LNCaP clone FGC (cell line): Measurements from ENCODE around the gene AP2A2.

Experiments used
- DNase-seq: peaks from one replicate; pipeline ENCODE4 v3.0.0-alpha.2; 2011; ENCODE audit warnings: low read depth
- H3K4me3 ChIP-seq: 2 replicates; pipeline ENCODE4 v1.5.1; 2011; ENCODE audit warnings: mild to moderate bottlenecking, low read depth, low read length, control low read depth
- TF ChIP-seq, protein P1 (sequence below): IDR thresholded peaks from 2 replicates; pipeline ENCODE4 v1.5.1; 2012; ENCODE audit warnings: mild to moderate bottlenecking; ENCODE audit not compliant: control insufficient read depth, insufficient read depth; ENCODE audit errors: extremely low read depth

AP2A2 gene

DNA sequence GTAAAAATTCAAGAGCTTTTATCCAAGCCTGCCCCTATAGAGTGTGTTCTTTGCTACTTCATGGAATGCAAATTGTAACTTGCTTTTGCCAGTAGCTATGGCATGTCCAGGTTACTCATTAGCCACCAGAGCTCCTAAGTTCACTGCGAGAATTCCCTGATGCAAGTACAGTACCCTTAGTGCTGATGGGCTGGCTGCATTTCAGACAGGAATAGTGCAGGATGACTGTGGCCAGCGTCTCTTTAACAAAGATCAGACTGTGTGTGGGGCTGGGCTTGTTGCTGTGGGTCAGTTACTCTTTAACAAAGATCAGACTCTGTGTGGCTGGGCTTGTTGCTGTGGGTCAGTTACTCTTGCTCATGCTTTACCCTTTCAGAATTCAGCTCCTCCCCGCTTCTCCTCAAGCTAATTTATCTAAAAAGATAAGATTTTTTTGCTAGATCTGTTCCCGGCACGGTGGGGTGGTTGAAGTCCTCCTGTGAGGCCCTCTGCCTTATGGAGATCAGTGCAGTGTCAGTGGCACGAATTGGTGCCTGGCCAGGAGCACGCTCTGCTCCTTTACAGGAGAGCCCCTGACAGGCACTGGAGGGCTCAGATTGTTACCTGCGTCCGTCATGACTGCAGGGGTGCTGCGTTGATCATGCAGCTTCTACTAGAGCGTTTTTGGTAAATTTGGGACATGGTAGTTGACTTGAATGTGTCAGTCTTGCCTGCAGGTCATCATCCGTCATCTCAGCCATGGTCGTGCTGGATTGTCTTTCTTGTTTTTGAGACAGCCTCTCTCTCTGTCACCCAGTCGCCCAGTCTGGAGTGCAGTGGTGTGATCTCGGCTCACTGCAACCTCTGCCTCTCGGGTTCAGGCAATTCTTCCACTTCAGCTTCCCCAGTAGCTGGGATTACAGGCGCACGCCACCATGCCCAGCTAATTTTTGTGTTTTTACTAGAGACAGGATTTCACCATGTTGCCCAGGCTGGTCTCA lies 27.0 kb downstream of the AP2A2 start:
- TF ChIP-seq, protein P1, sequence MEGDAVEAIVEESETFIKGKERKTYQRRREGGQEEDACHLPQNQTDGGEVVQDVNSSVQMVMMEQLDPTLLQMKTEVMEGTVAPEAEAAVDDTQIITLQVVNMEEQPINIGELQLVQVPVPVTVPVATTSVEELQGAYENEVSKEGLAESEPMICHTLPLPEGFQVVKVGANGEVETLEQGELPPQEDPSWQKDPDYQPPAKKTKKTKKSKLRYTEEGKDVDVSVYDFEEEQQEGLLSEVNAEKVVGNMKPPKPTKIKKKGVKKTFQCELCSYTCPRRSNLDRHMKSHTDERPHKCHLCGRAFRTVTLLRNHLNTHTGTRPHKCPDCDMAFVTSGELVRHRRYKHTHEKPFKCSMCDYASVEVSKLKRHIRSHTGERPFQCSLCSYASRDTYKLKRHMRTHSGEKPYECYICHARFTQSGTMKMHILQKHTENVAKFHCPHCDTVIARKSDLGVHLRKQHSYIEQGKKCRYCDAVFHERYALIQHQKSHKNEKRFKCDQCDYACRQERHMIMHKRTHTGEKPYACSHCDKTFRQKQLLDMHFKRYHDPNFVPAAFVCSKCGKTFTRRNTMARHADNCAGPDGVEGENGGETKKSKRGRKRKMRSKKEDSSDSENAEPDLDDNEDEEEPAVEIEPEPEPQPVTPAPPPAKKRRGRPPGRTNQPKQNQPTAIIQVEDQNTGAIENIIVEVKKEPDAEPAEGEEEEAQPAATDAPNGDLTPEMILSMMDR: no peak
- no peak overlapping the region for H3K4me3 ChIP-seq
- no peak for DNase-seq

DNA sequence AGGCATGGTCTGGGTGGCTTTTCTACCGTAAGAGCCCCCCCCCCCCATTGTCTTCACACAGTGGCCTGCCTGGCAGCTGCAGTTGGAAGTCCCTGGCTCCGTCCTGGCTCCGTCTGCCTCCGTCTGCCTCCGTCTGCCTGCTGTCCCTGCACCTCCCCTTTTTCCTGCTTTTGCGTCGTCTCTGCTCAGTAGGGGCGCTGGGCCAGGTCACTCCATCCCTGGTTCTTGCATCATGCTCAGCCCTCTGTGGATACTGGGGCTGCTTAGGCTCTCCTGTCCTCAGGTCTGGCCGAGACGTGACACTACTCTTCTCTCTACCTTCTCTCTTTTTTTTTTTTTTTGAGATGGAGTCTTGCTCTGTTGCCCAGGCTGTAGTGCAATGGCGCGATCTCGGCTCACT lies 27.8 kb downstream of the AP2A2 start:
- H3K4me3 ChIP-seq: no peak overlapping the region
- DNase-seq: no peak
- TF ChIP-seq, protein P1: no peak

DNA sequence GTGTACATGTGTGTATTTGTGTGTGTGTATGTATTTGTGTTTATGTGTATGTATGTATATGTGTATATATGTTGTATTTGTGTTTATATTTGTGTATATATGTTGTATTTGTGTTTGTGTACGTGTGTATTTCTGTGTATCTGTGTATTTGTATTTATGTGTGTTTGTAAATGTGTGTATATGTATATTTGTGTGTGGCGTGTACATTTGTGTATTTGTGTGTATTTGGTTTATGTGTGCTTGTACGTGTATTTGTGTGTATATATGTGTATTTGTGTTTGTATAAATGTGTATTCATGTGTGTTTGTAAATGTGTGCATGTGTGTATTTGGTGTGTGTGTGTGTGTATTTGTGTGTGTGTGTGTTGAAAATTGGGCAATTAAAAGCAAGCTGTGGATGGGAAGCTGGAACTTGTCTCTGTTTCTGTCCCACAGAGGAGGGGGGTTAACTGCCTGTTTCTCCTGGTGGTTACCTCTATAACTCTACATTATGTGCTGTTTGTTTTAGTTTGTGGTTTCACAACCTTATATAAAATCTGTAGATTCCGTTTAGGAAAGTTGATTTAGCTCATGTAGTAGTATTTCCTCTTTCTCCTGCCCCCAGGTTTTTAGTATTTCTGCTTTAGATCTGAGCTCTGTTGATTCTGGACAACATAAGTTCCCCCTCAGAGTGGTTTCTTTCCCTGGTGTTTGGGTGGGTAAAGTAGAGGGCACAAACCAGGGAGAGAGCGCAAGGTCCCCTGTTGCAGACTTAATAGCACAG lies 28.9 kb downstream of the AP2A2 start:
- peak overlapping the region; percentile 31; the same call in 1 of the 2 replicates for H3K4me3 ChIP-seq
- TF ChIP-seq, protein P1: no peak
- DNase-seq: no peak

DNA sequence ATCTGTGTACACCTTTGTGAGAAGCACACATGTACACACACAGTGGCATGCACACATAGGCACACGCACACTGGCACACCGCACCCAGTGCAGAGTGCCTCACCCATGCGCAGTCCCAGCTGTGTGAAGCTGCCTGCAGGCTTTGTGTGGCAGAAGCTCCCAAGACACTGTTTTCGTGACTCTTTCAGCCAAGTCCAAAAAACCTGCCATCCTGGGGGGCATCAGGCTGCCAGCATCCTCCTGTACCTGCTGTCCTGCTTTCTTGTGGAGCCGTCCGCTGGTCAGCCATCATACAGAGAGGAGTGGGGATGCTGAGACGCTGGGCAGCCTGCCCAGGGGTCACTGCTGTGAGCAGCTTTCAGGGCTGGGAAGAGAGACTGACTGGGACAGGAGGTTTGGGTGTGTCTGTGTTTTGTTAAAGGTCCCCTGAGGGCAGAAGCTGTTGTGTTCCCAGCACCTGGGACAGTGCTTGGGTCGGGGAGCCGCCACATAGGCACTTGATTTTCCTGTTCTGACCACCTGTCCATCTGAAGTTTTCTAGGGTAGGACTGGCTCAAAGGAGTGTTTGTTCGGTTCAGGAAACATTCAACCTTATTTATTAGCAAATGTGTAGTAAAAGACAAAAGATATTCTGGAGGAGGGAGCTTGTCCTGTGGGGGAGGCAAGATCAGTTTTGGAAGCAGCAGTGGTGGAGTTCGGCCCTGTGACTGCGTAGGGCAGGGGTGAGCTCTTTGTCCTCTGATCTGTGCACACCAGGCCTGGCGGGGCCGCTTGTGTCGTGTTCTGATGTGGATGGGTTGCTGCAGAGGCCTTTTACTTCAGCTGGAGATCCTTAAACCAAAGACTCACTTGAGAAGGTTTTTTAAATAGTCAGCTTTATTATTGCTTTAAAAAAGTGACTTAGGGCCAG lies 29.7 kb downstream of the AP2A2 start:
- TF ChIP-seq, protein P1: no peak
- peak overlapping the region; percentile 31 for H3K4me3 ChIP-seq
- DNase-seq: peak; percentile 85

DNA sequence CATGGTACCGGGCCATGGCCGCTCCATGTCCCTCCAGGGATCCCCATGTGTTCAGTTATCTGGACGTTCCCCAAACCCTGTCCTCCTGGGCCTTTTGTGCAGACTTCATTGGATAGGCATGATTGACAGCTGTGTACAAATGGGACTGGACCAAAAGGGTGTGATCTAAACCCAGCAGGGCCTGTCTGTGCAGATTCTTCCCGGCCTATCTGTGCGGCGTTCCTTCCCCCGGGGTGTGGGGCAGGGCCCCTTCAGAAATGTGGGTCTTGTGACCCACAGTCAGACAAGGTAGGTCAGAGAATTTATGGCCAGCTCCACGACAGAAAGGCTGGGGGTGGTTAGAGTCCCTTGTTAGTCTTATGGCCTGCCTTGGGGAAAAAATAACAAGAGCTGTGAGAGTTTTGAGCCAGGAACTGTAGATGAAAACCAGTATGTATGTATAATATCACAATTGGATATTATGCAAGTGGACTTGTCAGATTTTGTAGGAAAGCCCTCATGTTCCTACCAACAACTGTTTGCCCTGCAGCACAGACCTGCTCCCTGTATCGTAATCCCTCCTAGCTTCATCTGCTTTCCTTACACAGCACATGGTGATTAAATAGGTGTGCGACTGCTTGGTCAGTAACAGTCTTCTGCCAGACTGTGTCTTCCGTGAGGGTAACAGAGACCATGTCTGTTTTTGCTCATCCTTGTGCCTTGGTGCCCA lies 31.7 kb downstream of the AP2A2 start:
- no peak overlapping the region for H3K4me3 ChIP-seq
- no peak for DNase-seq
- TF ChIP-seq, protein P1: no peak

DNA sequence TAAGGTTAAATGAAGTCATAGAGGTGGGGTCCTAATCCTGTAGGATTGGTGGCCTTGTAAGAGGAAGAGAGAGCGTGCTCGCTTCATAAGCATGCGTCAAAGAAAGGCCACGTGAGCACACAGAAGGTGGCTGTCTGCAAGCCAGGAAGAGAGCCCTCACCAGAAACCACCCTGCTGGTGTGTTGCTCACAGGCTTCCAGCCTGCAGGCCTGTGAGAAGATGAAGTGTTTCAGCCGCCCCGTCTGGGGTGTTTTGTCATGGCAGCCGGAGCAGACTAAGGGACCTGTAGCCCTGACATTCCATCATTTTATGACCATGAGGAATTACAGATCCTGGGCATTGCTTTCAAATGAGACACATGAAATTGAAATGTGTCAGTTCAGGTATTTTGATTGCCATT lies 32.4 kb downstream of the AP2A2 start:
- no peak for DNase-seq
- no peak overlapping the region for H3K4me3 ChIP-seq
- TF ChIP-seq, protein P1: no peak
